OCI-M1 (cell line): ENCODE data around the gene CGREF1.
"Not testable (repeated sequence)": the region's sequence is repeated elsewhere in the genome, so short reads cannot be mapped to it uniquely, and the experiment has no call there.

Experiments used
- DNase-seq: peaks from one replicate; lab custom pipeline; 2025; lab: John Stamatoyannopoulos, UW

CGREF1 gene

GRCh38 chr2:27111392-27112078, 7.4 kb downstream of the CGREF1 start:
- DNase-seq, result not testable (repeated sequence)

DNA sequence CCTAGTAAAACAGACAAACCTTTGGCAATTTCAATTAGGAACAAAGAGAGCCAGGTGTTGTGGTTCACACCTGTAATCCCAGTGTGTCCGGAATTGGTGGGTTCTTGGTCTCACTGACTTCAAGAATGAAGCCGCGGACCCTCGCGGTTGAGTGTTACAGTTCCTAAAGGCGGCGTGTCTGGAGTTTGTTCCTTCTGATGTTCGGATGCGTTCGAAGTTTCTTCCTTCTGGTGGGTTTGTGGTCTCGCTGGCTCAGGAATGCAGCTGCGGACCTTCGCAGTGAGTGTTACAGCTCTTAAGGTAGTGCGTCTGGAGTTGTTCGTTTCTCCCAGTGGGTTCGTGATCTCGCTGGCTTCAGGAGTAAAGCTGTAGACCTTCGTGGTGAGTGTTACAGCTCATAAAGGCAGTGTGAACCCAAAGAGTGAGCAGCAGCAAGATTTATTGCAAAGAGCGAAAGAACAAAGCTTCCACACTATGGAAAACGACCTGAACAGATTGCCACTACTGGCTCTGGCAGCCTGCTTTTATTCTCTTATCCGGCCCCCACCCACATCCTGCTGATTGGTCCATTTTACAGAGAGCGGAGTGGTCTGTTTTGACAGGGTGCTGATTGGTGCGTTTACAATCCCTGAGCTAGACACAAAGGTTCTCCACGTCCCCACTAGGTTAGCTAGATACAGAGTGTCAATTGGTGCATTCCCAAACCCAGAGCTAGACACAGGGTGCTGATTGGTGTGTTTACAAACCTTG, 8.2 kb downstream of the CGREF1 start:
- not testable (repeated sequence) for DNase-seq

GRCh38 chr2:27109083-27109482, 9.8 kb downstream of the CGREF1 start:
- DNase-seq, result no peak

DNA sequence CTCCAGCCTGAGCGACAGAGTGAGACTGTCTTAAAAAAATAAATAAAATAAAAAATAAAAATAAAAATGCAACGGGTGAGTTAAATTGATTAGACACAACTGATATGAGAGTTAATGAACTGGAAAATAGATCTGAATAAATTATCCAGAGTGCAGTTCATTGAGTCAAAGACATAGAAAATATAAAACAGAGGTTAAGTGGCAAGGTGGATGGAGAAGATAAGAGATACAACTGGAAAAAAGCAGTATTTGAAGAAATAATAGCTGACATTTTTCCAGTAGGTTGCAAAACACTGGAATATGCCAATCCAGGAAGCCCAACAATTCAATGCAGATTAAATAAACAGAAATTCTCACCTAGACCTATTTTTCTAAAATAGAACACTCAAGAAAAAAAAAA, 10.7 kb downstream of the CGREF1 start:
- no peak for DNase-seq

- no peak for DNase-seq
Observed at GRCh38 chr2:27105981-27106380, 12.9 kb downstream of the CGREF1 start.

GRCh38 chr2:27102329-27102728, 16.6 kb downstream of the CGREF1 start:
- DNase-seq, result no peak

- DNase-seq, result no peak
Observed at GRCh38 chr2:27100036-27100435, 18.9 kb downstream of the CGREF1 start.

GRCh38 chr2:27099334-27099955, 19.5 kb downstream of the CGREF1 start:
- DNase-seq, result no peak

- no peak for DNase-seq
Observed at GRCh38 chr2:27097341-27097740, 21.6 kb downstream of the CGREF1 start.

DNA sequence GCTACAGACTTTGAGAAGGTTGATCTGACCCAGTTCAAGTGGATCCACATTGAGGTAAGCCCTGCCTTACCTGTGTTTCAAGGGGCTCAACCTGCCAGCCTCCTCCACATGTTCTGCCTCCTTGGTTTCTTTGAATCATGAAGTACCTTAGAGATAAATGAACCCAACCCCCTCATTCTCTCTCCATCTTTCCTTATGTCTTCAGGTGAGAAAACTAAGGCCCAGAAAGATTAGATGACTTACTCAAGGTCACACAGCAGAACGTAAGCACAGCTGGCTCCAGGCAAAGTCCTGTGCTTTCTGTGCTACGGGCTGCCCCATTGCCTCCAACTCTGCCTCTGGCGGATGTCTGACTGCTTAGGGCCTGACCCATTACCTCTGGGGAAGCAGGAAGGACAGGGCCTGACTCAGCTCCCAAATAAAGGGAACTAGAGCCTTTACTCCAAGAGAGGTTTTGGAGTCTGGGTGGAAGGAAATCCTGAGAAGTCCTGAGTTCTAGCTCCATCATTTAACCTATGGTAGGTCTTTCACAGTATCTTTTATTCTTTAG, 22.1 kb downstream of the CGREF1 start:
- no peak for DNase-seq

DNA sequence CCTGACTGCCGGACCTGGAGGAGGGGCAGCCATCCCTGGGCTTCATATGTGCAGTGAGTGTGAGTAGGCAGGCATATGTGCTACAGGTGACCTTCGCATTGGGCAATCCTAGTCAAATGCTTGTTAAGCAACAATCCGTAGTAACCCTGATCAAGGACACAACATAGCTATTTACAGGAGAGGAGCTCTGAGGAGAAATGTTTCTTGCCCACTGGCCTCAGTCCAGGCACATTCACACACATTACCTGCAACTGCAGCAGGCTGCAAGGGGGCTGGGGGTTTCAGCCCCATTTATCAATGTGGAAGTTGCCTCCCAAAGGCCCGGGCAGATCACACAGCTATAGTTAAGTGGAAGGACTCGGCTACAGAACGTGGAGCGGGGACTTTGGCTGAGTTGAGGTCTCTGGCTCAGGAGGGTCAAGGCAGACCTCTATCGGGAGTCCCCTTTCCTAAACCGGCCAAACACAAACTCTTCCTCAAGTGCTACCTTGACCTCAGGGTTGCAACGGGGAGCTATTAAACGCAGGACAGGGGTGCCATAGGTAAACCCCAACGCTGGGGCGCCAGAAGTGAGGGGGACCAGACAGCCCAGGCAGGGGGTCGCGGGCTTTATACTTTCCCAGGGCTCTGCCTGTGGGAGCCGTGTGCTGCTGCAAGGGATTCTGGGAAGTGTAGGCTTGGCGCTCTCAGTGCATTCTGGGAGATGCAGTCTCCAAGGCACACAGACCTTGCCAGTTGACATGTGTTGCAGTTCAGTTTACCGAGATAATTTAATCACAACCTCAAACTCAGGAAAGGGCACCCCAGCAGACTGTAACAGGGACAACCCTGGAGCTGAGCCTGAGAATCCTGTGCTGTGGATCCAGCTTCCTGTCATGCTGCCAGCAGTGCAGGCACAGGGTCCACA, 22.9 kb downstream of the CGREF1 start:
- peak; percentile 76 for DNase-seq

DNA sequence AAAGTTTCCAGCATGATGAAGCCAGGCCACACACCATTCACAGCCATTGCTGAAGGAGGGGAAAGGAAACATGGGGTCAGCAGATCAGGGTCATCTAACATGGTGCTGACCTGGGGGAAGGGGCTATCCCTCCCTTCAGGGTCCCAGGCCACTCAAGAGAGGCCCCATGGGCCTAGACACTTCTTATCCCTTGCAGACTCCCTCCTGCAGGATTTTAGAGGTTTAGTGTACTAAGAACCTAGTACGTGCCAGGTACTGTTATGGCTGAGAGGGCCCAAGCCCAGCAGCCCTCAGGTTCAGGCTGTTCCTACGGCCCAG, 23.5 kb downstream of the CGREF1 start:
- DNase-seq, result no peak

DNA sequence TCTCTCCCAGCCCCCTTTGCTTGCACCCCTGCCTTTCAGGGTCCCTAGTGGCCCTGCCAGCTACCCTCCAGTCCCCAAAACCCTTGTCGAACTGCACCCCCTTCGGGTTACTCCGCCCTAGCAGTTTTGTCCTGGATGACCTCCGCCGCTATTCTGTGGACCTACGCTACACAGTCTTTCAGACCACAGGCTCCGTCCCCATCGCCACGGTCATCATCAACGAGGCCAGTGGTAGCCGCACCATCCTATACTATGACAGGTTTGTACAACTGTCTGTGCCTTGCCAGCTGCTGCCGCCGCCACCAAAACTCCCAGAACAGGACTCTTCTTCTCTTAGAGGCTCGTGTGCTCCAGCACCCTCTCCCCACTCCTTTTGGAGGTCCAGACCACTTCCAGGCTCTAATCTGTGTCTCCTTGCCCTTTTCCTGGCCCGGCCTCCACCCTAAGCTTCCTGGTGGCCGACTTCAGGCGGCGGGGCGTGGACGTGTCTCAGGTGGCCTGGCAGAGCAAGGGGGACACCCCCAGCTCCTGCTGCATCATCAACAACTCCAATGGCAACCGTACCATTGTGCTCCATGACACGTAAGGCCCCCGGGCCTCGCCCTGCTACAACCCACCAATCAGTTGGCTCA, 24.5 kb downstream of the CGREF1 start:
- DNase-seq, result no peak

GRCh38 chr2:27093430-27094352, 25.2 kb downstream of the CGREF1 start:
- no peak for DNase-seq

GRCh38 chr2:27092696-27093429, 26.1 kb downstream of the CGREF1 start:
- DNase-seq, result peak; percentile 86

DNA sequence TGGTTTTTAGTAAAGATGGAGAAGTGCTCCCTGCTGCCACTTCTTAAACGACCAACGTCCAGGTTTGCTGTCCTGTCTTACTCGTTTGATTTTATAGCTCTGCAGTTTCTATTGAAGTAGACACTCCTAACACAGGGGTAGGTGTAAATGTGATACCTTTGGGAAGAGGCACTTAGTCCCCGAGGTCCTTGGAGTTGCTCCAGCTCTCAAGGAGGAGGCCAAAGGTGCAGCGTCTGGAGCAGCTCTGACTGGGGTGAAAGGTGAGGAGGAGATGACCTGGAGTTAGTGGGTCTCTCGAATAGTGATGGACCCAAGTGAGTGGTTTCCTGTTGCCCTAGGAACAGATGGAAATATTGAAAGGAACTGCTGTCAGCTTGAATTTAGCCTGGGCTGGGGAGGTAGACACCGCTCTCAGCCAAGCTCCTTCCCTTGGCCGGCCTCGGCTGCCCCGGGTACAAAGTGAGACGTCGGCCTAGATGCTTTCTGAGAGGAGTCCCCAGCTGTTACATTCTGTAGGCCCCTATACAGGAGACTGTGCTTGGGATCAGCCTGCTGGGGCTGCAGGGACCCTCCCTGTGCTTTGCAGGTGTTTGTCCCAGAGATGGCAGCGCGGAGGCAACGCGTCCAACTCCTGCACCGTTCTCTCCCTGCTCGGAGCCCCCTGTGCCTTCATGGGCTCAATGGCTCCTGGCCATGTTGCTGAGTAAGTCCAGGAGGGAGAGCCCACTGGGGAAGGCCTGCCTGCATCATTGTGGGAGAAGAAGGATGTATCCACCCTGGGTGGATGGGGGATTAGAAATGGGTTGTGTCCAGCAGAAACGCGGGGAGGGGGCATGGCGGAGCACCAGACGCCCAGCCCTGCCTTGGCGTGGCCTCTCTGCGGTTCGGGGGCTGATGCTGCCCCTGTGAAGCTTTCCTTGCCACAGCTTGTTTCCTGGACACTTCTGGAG, 26.9 kb downstream of the CGREF1 start:
- no peak for DNase-seq

GRCh38 chr2:27089111-27089954, 29.6 kb downstream of the CGREF1 start:
- no peak for DNase-seq

DNA sequence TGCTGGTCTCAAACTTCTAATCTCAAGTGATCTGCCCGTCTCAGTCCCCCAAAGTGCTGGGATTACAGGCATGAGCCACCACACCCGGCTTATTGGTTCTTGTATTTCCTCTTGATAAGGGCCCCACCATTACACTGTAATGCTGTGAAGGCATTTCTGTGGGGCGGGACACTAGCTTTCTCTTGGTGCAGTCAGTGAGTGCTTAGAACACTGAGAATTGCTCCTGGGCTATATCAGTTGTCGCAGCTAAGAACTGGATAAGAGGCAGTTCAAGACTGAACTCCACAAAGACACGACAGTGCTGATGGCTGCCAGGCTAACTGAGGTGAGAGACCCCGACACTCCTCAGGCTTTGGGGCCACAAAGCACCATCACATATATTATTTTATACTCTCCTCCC, 30.3 kb downstream of the CGREF1 start:
- DNase-seq, result peak; percentile 31
